HG02798 (cell line): ENCODE measurements around the gene ENAM.
"Not testable (repeated sequence)": the region's sequence is repeated elsewhere in the genome, so short reads cannot be mapped to it uniquely, and the experiment has no call there.

Experiments used
- ATAC-seq: cut with Tn5 transposase; IDR thresholded peaks from one replicate; pipeline ENCODE4 v1.9.1; 2021; ENCODE audit warnings: mild to moderate bottlenecking; ENCODE audit not compliant: unreplicated experiment, poor library complexity

ENAM gene

GRCh38 chr4:70676554-70677090 lies 48.1 kb downstream of the ENAM start:
- no peak for ATAC-seq

GRCh38 chr4:70678383-70678999 lies 49.9 kb downstream of the ENAM start:
- peak; percentile 88 for ATAC-seq

- no peak for ATAC-seq
Measured at GRCh38 chr4:70680934-70681333, 52.4 kb downstream of the ENAM start.

- ATAC-seq = no peak
Measured at GRCh38 chr4:70681704-70682103, 53.2 kb downstream of the ENAM start.

- not testable (repeated sequence) for ATAC-seq
Measured at GRCh38 chr4:70682142-70682541, 53.6 kb downstream of the ENAM start.

GRCh38 chr4:70687392-70687791 lies 58.8 kb downstream of the ENAM start:
- no peak for ATAC-seq

GRCh38 chr4:70687821-70688794 lies 59.6 kb downstream of the ENAM start, which contains the start of gene UTP3:
Gene UTP3 (plus strand): TSS chr4:70688532. CDS start chr4:70688678, 146 bp downstream.
- ATAC-seq = peak; percentile 94

- no peak for ATAC-seq
Measured at GRCh38 chr4:70688795-70689231, 60.3 kb downstream of the ENAM start.

GRCh38 chr4:70691661-70692060 lies 63.1 kb downstream of the ENAM start:
- no peak for ATAC-seq

GRCh38 chr4:70694633-70695032 lies 66.1 kb downstream of the ENAM start:
- not testable (repeated sequence) for ATAC-seq
